Upper lobe of left lung (tissue), 4 donors: ENCODE results near the gene ATP10A.

ENCODE experiments used
- POLR2A ChIP-seq, 4 donors: fragments of 450-650 bp; IDR thresholded peaks; one replicate each; pipeline ENCODE4 v1.5.1; 2016 to 2017; ENCODE audit warnings: antibody characterized with exemption in 4 of 4, mild to moderate bottlenecking in 2 of 4
- TF ChIP-seq, protein P1 (sequence below), 6 experiments: fragments of 450-650 bp in 4 of 6; fragments of 200-600 bp in 2 of 6; sonication (generic) in 2 of 6; IDR thresholded peaks; one replicate each; pipeline ENCODE4 v1.5.1; 2016 to 2019; ENCODE audit warnings: antibody characterized with exemption in 6 of 6

- TF ChIP-seq, protein P1, sequence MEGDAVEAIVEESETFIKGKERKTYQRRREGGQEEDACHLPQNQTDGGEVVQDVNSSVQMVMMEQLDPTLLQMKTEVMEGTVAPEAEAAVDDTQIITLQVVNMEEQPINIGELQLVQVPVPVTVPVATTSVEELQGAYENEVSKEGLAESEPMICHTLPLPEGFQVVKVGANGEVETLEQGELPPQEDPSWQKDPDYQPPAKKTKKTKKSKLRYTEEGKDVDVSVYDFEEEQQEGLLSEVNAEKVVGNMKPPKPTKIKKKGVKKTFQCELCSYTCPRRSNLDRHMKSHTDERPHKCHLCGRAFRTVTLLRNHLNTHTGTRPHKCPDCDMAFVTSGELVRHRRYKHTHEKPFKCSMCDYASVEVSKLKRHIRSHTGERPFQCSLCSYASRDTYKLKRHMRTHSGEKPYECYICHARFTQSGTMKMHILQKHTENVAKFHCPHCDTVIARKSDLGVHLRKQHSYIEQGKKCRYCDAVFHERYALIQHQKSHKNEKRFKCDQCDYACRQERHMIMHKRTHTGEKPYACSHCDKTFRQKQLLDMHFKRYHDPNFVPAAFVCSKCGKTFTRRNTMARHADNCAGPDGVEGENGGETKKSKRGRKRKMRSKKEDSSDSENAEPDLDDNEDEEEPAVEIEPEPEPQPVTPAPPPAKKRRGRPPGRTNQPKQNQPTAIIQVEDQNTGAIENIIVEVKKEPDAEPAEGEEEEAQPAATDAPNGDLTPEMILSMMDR (IDR thresholded peaks at IDR 0.05): no peak
- no peak for TF ChIP-seq POLR2A (IDR thresholded peaks at IDR 0.05)
Observed at GRCh38 chr15:25805031-25805430, 58.1 kb downstream of the ATP10A start.
